GM12875 (cell line): Measurements from ENCODE around the gene MIGA1.

ENCODE experiments used
- H3K4me3 ChIP-seq: one replicate; pipeline ENCODE4 v1.5.1; 2011; ENCODE audit warnings: low read depth, low read length, control low read depth
- CTCF ChIP-seq: IDR thresholded peaks from 2 replicates; pipeline ENCODE4 v1.5.1; 2011; ENCODE audit warnings: low read depth, mild to moderate bottlenecking, control low read depth, inconsistent platforms, low read length, moderate library complexity, borderline replicate concordance; ENCODE audit not compliant: insufficient read depth

The MIGA1 gene

GRCh38 chr1:77832901-77833300 is 53.5 kb downstream of the MIGA1 start:
- TF ChIP-seq CTCF: no peak

GRCh38 chr1:77833521-77834100 is 54.2 kb downstream of the MIGA1 start:
- no peak overlapping the region for H3K4me3 ChIP-seq
- no peak for TF ChIP-seq CTCF

More at GRCh38 chr1:77832901-77833300, 53.5 kb downstream of the MIGA1 start:
- H3K4me3 ChIP-seq: no peak overlapping the region

GRCh38 chr1:77834771-77835334 is 55.4 kb downstream of the MIGA1 start:
- H3K4me3 ChIP-seq: no peak overlapping the region
- TF ChIP-seq CTCF: no peak

- no peak overlapping the region for H3K4me3 ChIP-seq
- no peak for TF ChIP-seq CTCF
These were observed 62.1 kb downstream of the MIGA1 start for GRCh38 chr1:77841574-77841973.

GRCh38 chr1:77845951-77846350 is 66.5 kb downstream of the MIGA1 start:
- no peak for TF ChIP-seq CTCF
- H3K4me3 ChIP-seq: no peak overlapping the region

- H3K4me3 ChIP-seq: no peak overlapping the region
- TF ChIP-seq CTCF: no peak
These were observed 67.5 kb downstream of the MIGA1 start for GRCh38 chr1:77846966-77847365.

- no peak for TF ChIP-seq CTCF
- H3K4me3 ChIP-seq: no peak overlapping the region
These were observed 68.2 kb downstream of the MIGA1 start for GRCh38 chr1:77847621-77848080.
